GM19023 (cell line): ENCODE measurements around the gene SFMBT2.

Source experiments
- ATAC-seq: cut with Tn5 transposase; IDR thresholded peaks from one replicate; pipeline ENCODE4 v1.9.1; 2021; ENCODE audit warnings: mild to moderate bottlenecking, moderate library complexity; ENCODE audit not compliant: unreplicated experiment

The SFMBT2 gene

GRCh38 chr10:7117177-7117799, 293.5 kb downstream of the SFMBT2 start:
- no peak for ATAC-seq

GRCh38 chr10:7111561-7111960, 299.3 kb downstream of the SFMBT2 start:
- ATAC-seq, result no peak

- ATAC-seq, result no peak
Observed at GRCh38 chr10:7111089-7111488, 299.7 kb downstream of the SFMBT2 start.
